ENCODE results near the gene BOLL.
"Not testable (repeated sequence)": the region's sequence is repeated elsewhere in the genome, so short reads cannot be mapped to it uniquely, and the experiment has no call there.

Gene BOLL

GRCh38 chr2:197784956-197785941, at the start of gene BOLL:
Gene BOLL (minus strand): TSS chr2:197785319. CDS start chr2:197781850, 3,469 bp downstream.
- no peak for DNase-seq (ENCODE audit: low spot score)

GRCh38 chr2:197834771-197835170, 49.7 kb upstream of the BOLL start:
- DNase-seq (ENCODE audit: low spot score) = not testable (repeated sequence)

DNA sequence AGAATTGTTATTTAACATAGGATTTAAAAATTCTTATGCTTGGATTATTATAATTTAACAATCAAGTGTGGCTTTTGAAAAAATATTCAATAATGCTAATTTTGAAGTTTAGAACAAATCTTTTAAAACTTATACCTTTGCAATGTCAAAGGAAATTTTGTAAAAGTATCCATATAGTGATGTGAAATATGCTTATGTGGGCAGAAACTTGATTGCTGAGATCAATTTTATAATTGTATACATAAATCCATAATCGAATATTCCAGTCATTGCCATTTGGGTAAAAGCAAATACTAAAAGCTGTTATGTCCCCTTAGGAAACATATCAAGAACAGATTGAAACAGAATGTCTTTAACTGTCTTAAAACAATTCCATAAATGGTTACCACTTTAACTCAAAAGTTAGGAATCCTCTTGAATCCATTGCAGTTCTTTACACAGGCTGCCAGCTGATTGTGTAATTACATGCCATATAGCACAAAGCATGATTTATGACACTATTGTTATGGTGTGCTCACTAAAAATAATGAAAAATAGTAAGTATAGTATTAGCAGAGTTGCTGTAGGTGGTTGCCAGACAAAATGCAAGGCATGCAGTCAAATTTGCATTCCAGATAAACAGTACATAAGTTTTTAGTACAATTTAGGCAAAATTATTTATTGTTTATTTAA, 43.5 kb upstream of the BOLL start:
- DNase-seq (ENCODE audit: low spot score) = no peak

- DNase-seq (ENCODE audit: low spot score) = peak; percentile 21
Observed at GRCh38 chr2:197827618-197828017, 42.5 kb upstream of the BOLL start.

DNA sequence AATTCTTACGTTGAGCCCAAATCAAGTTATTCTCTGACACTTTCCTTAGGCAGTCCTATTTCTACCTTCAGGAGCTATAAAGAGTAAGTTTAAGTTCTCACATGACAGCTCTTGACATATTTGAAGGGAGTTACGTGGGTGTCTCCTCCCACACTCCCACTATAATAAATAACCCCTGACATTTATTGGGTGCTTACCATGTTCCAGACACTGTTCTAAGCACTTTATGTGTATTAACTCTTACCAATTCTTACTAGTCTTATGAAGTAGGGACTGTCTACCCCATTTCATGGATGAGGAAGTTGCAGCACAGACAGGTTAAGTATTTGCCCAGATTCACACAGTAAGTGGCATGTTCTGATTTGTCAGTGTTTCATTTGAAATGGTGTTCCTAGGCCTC, 37.2 kb upstream of the BOLL start:
- DNase-seq (ENCODE audit: low spot score) = no peak

- DNase-seq (ENCODE audit: low spot score) = no peak
Observed at GRCh38 chr2:197821550-197822289, 36.6 kb upstream of the BOLL start.

GRCh38 chr2:197814526-197814925, 29.4 kb upstream of the BOLL start:
- no peak for DNase-seq (ENCODE audit: low spot score)

DNA sequence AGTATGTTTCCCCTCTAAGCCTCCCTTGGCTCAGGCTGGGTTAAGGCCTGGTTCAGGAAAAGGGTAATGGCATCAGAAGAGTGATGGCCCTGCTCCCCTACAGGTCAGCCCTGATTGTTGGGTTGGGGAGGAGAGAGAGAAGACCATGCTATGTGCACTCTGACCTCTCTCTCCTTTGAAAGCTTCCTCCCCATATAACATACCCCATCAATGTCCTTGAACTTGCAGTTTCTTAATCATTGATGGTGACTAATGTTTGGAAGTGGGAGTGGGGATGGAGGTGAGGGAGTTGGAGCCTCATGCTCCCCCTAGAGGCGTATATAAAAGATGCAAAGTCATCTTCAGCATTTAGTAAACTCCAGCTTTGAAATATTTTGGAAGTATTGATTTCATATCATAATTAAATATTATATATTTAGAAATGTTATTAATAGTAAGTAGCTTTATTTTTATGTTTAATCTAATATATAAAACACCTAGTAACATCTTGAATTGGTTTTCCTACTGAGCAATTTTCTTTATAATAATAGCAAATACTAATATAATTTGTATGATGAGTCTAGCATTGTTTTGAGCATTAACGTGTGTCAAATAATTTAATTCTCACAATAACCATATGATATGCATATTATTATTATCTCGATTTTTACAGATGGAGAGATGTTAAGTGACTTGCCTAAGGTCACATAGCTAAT, 28.1 kb upstream of the BOLL start:
- peak; percentile 62 for DNase-seq (ENCODE audit: low spot score)

GRCh38 chr2:197810491-197810890, 25.4 kb upstream of the BOLL start:
- no peak for DNase-seq (ENCODE audit: low spot score)

GRCh38 chr2:197810016-197810415, 24.9 kb upstream of the BOLL start:
- DNase-seq (ENCODE audit: low spot score) = no peak

DNA sequence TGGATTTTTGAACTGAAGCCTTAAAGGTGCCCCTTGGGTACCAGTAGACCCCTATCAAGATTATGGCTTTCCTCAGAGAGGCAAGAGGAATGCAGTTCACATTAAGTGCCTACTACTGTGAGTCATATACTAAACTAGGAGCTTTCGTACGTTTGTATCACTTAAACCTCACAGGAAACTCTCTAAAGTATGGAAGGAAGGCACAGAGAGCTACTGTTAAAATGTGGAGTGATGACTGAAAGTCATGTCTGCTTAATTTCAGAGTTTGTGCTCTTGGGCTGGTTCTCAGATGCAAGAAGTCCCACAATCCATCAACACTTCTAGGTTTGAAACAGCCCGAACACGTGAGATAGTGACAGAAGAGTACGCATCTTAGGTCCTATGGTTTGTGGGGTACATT, 23.9 kb upstream of the BOLL start:
- no peak for DNase-seq (ENCODE audit: low spot score)

- no peak for DNase-seq (ENCODE audit: low spot score)
Observed at GRCh38 chr2:197805715-197806633, 20.9 kb upstream of the BOLL start.

DNA sequence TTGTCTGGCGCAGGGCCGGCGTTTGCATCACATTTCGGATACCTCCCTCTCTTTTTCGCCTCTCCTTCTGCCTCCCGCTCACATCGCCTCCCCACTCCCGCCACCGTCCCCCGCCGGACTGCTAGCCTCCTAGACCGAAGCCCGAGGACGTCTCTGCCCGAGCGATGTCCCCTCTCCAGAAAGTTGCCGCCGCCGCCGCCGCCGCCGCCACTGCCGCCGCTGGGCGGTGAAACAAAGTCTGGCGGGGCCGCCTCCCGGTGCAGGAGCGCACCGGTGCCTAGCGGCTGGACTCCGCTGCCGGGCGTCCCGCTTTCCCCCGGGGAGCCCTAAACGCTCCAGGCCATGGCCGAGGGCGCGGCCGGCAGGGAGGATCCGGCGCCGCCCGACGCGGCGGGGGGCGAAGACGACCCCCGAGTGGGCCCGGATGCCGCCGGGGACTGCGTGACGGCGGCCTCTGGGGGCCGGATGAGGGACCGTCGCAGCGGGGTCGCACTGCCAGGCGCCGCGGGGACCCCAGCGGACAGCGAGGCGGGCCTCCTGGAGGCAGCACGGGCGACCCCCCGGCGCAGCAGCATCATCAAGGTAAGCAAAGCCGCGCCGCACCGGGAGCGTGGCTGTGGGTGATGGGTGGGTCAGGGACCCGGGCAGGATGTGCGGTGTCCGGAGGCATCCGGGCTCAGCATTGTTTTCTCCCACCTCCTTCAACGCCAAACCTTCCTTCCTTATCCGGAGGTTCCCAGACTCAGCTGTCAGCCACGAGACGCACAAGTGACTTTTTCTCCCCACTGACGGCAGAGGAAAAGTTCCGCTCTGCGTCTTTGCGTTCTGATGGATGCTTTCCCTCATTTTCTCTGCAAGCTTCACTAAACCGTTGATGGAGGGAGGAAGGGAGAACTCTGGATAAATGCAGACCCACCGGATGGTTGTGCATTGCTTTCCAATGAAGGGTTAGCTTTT, 19.9 kb upstream of the BOLL start:
- peak; percentile 51 for DNase-seq (ENCODE audit: low spot score)

DNA sequence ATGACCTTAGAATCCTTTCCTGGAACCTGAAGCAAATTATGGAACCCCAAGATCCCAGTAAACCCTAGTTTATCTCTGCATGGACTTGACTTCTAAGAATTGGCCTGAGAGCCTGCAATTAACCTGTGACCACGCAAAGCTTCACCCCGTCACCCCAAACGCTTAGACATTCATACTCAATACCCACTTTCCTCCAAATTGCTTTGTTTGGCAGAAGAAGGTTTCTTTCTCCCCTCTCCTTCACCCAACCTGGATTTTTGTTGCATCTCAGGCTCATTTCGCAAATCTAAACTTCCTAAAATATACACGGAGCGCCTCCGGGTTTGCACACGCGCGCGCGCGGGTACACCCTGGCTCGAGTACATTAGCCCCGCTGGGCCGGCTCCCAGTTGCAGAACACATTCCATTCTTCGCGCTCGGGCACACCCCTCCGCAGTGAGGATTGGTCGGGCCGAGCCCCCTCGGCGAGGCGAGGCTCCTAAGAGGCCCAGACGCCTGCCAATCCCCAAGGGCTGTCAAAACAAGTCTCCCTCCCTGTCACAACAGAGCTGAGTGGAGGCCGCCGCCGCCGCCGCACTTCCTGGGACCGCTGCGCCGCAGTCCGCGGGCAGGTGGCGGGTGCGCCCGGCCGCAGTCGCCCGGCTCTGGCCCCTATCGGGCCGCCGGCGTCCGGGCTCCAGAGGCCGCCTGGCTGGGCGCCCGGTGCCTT, 19.1 kb upstream of the BOLL start, which contains the start of gene PLCL1:
PLCL1 (plus strand) TSS at position 545 of the 709 bp plus-strand sequence.
- peak; percentile 95 for DNase-seq (ENCODE audit: low spot score)

GRCh38 chr2:197803033-197803444, 17.9 kb upstream of the BOLL start:
- DNase-seq (ENCODE audit: low spot score) = peak; percentile 67

GRCh38 chr2:197801033-197801432, 15.9 kb upstream of the BOLL start:
- DNase-seq (ENCODE audit: low spot score) = no peak

DNA sequence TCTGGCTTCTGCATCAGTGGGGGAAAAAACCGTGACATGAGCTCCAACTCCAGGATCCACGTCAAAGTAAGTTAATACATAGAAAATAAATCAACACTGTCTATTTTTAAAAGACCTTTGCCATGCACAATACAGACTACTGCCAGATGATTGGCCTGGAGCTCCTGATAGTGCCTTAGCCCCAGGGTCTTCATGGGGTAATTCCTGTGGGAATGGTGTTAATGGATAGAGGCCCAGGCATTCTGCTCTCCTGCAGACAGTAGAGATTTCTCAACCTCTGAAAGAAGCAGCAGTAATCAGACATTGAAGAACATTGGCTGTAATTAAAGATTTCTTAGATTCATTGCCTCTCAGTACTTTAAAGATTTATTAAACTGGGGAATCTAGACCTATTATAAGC, 15.0 kb upstream of the BOLL start:
- DNase-seq (ENCODE audit: low spot score) = no peak

DNA sequence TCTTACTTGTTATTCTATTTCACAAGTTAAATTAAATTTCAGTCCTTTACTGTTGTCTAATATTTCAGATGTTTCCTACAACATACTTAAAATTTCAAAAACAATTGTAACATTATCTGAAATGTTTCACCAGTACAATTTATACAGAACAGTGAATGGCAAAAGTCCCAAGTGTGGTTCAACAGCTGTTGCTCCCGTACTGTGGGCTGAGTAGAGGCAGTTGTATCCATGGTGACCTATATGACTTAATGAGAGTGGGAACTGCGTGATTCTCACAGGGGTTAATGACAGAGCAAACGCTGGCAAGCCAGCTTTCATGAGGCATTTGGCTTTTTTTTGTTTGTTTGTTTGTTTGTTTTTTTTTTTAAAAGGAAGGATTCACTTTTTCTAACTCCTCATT, 13.9 kb upstream of the BOLL start:
- DNase-seq (ENCODE audit: low spot score) = no peak

DNA sequence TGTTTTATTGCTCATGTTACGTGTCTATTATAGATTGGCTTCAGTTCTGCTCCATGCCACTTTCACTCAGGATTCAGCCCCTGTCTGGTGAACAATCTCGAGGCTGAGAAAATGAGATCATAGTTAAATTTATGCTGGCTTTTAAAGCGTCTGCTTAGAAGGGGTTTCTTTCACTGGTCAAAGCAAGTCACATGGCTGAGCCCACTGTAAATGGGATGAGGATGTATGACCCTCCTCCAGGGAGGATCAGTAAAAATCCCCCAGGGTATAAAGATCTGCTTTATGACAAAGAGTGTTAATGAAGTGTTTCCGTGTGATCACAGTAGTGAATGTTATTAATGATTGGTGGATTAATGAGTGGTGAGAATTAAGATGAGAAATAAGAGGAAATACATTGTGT, 13.1 kb upstream of the BOLL start:
- DNase-seq (ENCODE audit: low spot score) = no peak

All from AG20443 (cell line).